HL-60 (cell line): Measurements from ENCODE around the gene RUNX1.

ENCODE experiments used
- DNase-seq, 2 experiments: peaks; one replicate each; pipeline ENCODE4 v3.0.0-alpha.2; 2010 to 2020; ENCODE audit warnings: low read depth in 1 of 2, low spot score in 1 of 2
- H3K27ac ChIP-seq: fragments of 250-450 bp; sonication (Bioruptor Pico); replicated peaks from 2 replicates; pipeline ENCODE4 v1.5.1; 2020; ENCODE audit warnings: mild to moderate bottlenecking, moderate library complexity
- H3K27me3 ChIP-seq: fragments of 250-450 bp; sonication (Bioruptor Pico); 2 replicates; pipeline ENCODE4 v1.5.1; 2021; ENCODE audit warnings: mild to moderate bottlenecking, moderate library complexity; ENCODE audit not compliant: insufficient read depth, poor library complexity, severe bottlenecking
- H3K4me3 ChIP-seq: replicated peaks from 2 replicates; pipeline ENCODE4 v1.5.1; 2011; ENCODE audit warnings: mild to moderate bottlenecking, control low read depth, low read length; ENCODE audit not compliant: insufficient read depth
- GABPA ChIP-seq: IDR thresholded peaks from 2 replicates; pipeline ENCODE4 v1.6.1; 2012; ENCODE audit warnings: low read depth
- POLR2AphosphoS5 ChIP-seq: IDR thresholded peaks from 2 replicates; pipeline ENCODE4 v1.6.1; 2012; ENCODE audit warnings: low read depth
- SPI1 ChIP-seq: IDR thresholded peaks from 2 replicates; pipeline ENCODE4 v1.6.1; 2012; ENCODE audit warnings: low read depth, mild to moderate bottlenecking, borderline replicate concordance
- TF ChIP-seq, protein P1 (sequence below): IDR thresholded peaks from one replicate; pipeline ENCODE4 v1.5.1; 2011; ENCODE audit warnings: low read length, control low read depth, inconsistent platforms; ENCODE audit not compliant: insufficient read depth
- TF ChIP-seq, protein P2 (sequence below): IDR thresholded peaks from 2 replicates; pipeline ENCODE4 v1.6.1; 2012; ENCODE audit warnings: low read depth; ENCODE audit not compliant: insufficient replicate concordance

RUNX1 gene

DNA sequence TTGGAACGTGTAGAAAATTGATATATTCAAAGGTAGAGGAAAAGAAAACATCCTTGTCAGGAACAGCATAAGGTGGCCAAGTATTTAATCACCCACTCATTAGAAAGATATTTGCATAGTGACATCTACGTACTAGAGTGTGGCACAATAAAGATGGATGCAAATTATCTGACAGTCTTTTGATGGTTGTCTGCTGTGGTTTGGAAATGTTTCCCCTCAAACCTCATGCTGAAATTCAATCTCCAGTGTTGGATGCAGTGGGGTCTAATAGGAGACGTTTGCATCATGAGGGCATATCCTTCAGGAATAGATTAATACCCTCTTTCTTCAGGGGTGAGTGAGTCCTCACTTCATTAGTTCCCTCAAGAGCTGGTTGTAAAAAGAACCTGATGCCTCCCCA, 34.1 kb upstream of the RUNX1 start:
- TF ChIP-seq GABPA (no peak), SPI1 (no peak), POLR2AphosphoS5 (no peak)
- TF ChIP-seq, protein P1, sequence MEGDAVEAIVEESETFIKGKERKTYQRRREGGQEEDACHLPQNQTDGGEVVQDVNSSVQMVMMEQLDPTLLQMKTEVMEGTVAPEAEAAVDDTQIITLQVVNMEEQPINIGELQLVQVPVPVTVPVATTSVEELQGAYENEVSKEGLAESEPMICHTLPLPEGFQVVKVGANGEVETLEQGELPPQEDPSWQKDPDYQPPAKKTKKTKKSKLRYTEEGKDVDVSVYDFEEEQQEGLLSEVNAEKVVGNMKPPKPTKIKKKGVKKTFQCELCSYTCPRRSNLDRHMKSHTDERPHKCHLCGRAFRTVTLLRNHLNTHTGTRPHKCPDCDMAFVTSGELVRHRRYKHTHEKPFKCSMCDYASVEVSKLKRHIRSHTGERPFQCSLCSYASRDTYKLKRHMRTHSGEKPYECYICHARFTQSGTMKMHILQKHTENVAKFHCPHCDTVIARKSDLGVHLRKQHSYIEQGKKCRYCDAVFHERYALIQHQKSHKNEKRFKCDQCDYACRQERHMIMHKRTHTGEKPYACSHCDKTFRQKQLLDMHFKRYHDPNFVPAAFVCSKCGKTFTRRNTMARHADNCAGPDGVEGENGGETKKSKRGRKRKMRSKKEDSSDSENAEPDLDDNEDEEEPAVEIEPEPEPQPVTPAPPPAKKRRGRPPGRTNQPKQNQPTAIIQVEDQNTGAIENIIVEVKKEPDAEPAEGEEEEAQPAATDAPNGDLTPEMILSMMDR, result no peak
- TF ChIP-seq, protein P2, sequence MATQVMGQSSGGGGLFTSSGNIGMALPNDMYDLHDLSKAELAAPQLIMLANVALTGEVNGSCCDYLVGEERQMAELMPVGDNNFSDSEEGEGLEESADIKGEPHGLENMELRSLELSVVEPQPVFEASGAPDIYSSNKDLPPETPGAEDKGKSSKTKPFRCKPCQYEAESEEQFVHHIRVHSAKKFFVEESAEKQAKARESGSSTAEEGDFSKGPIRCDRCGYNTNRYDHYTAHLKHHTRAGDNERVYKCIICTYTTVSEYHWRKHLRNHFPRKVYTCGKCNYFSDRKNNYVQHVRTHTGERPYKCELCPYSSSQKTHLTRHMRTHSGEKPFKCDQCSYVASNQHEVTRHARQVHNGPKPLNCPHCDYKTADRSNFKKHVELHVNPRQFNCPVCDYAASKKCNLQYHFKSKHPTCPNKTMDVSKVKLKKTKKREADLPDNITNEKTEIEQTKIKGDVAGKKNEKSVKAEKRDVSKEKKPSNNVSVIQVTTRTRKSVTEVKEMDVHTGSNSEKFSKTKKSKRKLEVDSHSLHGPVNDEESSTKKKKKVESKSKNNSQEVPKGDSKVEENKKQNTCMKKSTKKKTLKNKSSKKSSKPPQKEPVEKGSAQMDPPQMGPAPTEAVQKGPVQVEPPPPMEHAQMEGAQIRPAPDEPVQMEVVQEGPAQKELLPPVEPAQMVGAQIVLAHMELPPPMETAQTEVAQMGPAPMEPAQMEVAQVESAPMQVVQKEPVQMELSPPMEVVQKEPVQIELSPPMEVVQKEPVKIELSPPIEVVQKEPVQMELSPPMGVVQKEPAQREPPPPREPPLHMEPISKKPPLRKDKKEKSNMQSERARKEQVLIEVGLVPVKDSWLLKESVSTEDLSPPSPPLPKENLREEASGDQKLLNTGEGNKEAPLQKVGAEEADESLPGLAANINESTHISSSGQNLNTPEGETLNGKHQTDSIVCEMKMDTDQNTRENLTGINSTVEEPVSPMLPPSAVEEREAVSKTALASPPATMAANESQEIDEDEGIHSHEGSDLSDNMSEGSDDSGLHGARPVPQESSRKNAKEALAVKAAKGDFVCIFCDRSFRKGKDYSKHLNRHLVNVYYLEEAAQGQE, result no peak
- Histone ChIP-seq H3K27me3 (no peaks in the 10 kb centered on the region), H3K27ac (no peak overlapping the region), H3K4me3 (no peak overlapping the region)
- no peak for DNase-seq

DNA sequence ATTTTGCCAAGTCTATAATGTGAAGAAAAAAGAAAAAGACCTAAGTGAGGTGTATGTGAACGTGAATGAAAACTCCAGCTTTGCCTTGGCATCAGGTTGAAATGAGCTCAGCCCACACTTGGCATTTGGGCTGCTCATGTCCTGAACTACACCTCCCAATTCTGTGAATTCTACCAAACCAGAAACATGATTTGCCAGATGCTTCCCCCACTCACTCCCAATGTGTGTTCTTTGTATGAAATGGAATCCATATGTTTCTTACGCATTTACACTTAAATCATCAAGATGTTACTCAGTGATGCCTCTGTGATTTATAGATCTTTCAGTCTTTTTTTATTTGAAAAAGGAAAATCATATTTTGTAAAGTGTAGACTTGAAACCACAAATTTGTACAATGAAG, 32.8 kb upstream of the RUNX1 start:
- DNase-seq, result no peak
- TF ChIP-seq POLR2AphosphoS5, result no peak
- no peak for TF ChIP-seq GABPA
- TF ChIP-seq, protein P2, result no peak
- TF ChIP-seq, protein P1, result no peak
- TF ChIP-seq SPI1, result no peak

DNA sequence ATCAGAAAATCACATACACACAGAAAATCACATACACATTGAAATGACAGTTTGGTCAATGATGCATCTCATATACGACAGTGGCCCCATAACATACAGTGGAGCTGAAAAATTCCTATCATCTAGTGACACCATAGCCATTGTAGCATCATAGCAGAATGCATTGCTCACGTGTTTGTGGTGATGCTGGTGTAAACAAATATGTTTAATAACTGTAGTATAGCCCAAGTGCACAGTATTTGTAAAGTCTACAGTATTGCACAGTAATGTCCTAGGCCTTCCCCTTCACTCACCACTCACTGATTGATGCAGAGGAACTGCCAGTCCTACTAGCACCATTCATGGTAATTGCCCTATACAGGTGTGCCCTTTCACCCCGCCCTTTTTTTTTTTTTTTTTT, 30.1 kb upstream of the RUNX1 start:
- Histone ChIP-seq H3K4me3 (no peak overlapping the region), H3K27ac (no peak overlapping the region), H3K27me3 (no peaks in the 10 kb centered on the region)
- TF ChIP-seq GABPA (no peak), POLR2AphosphoS5 (no peak), SPI1 (no peak)
- TF ChIP-seq, protein P1, result no peak
- TF ChIP-seq, protein P2, result no peak
- no peak for DNase-seq

More for the DNA sequence above, 32.8 kb upstream of the RUNX1 start:
- no peaks in the 10 kb centered on the region for H3K27me3 ChIP-seq
- H3K4me3 ChIP-seq, result no peak overlapping the region
- no peak overlapping the region for H3K27ac ChIP-seq
